Mesendoderm (in vitro differentiated cells): ENCODE results near the gene SGTB.

Experiments
- DNase-seq: peaks from one replicate; pipeline ENCODE4 v3.0.0; 2013
- H2AK5ac ChIP-seq: 2 replicates; pipeline ENCODE4 v1.6.1; 2013; ENCODE audit warnings: low read length, inconsistent platforms
- H2BK120ac ChIP-seq: 2 replicates; pipeline ENCODE4 v1.6.1; 2013; ENCODE audit warnings: low read depth, mild to moderate bottlenecking, low read length, moderate library complexity, mixed read lengths
- H2BK15ac ChIP-seq: replicated peaks from 2 replicates; pipeline ENCODE4 v1.6.1; 2013; ENCODE audit warnings: low read depth, mild to moderate bottlenecking, moderate library complexity
- H2BK5ac ChIP-seq: 2 replicates; pipeline ENCODE4 v1.6.1; 2013; ENCODE audit warnings: low read length, inconsistent platforms
- H3K18ac ChIP-seq: 2 replicates; pipeline ENCODE4 v1.6.1; 2013; ENCODE audit warnings: mild to moderate bottlenecking, low read length, mixed read lengths
- H3K23ac ChIP-seq: one replicate; pipeline ENCODE4 v1.6.1; 2013; ENCODE audit warnings: low read length
- H3K27ac ChIP-seq: 2 replicates; pipeline ENCODE4 v1.5.1; 2013; ENCODE audit warnings: low read depth, mild to moderate bottlenecking, inconsistent platforms, low read length, moderate library complexity
- H3K27me3 ChIP-seq: 2 replicates; pipeline ENCODE4 v1.6.1; 2013; ENCODE audit warnings: low read length, control low read depth, mild to moderate bottlenecking, inconsistent platforms; ENCODE audit not compliant: insufficient read depth, poor library complexity
- H3K36me3 ChIP-seq: 2 replicates; pipeline ENCODE4 v1.6.1; 2013; ENCODE audit warnings: low read length, inconsistent platforms; ENCODE audit not compliant: control insufficient read depth, insufficient read depth
- H3K4ac ChIP-seq: one replicate; pipeline ENCODE4 v1.6.1; 2013; ENCODE audit warnings: low read depth, mild to moderate bottlenecking, low read length, moderate library complexity
- H3K4me1 ChIP-seq: 2 replicates; pipeline ENCODE4 v1.6.1; 2013; ENCODE audit warnings: low read depth, low read length, inconsistent platforms; ENCODE audit not compliant: control insufficient read depth
- H3K4me2 ChIP-seq: 2 replicates; pipeline ENCODE4 v1.6.1; 2013; ENCODE audit warnings: low read length
- H3K4me3 ChIP-seq: 2 replicates; pipeline ENCODE4 v1.5.1; 2013; ENCODE audit warnings: mild to moderate bottlenecking, low read length
- H3K56ac ChIP-seq: one replicate; pipeline ENCODE4 v1.6.1; 2013; ENCODE audit warnings: low read length
- H3K79me1 ChIP-seq: 2 replicates; pipeline ENCODE4 v1.6.1; 2013; ENCODE audit warnings: low read length, inconsistent platforms
- H3K79me2 ChIP-seq: 2 replicates; pipeline ENCODE4 v1.6.1; 2013; ENCODE audit warnings: mild to moderate bottlenecking, low read length; ENCODE audit not compliant: control insufficient read depth, insufficient read depth
- H3K9ac ChIP-seq: 2 replicates; pipeline ENCODE4 v1.6.1; 2013; ENCODE audit warnings: low read length, inconsistent platforms
- H4K5ac ChIP-seq: one replicate; pipeline ENCODE4 v1.6.1; 2013; ENCODE audit warnings: low read length
- H4K8ac ChIP-seq: one replicate; pipeline ENCODE4 v1.6.1; 2013; ENCODE audit warnings: low read depth, mild to moderate bottlenecking, control low read depth, low read length, moderate library complexity
- WGBS: extraction: QIAGEN DNeasy Blood & Tissue Kit; methylation state at CpG from one replicate; pipeline ENCODE4 v1.1.7; 2013; ENCODE audit warnings: low lambda C conversion rate, missing lambda C conversion rate; ENCODE audit not compliant: insufficient coverage; ENCODE audit errors: extremely low coverage; 5-methylcytosine and 5-hydroxymethylcytosine counted together

The SGTB gene

DNA sequence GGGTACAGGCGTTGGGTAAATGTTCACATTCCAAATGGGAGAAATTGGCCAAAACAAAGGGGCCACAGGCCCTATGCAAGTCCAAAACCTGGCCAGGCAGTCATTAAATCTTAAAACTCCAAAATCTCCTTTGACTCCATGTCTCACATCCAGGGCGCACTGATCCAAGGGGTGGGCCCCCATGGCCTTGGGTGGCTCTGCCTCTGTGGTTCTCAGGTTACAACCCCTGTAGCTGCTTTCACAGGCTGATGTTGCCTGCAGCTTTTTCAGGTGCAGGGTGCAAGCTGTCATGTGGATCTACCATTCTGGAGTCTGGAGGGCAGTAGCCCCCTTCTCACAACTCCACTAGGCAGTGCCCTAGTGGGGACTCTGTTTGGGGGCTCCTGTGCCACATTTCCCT, 44.9 kb upstream of the SGTB start:
- H3K27ac ChIP-seq: no peak overlapping the region

GRCh38 chr5:65766175-65766574, 44.3 kb upstream of the SGTB start:
- Histone ChIP-seq H2AK5ac (no peak overlapping the region), H2BK15ac (no peak overlapping the region), H3K4ac (no peak overlapping the region), H3K18ac (no peak overlapping the region), H3K56ac (no peak overlapping the region), H3K36me3 (peaks cover 1% of the 10 kb centered on the region), H3K23ac (no peak overlapping the region), H3K4me2 (no peak overlapping the region), H3K79me2 (no peaks in the 10 kb centered on the region), H3K9ac (no peak overlapping the region), H3K27me3 (no peaks in the 10 kb centered on the region), H2BK5ac (no peak overlapping the region), H3K27ac (no peak overlapping the region), H4K8ac (no peak overlapping the region), H3K4me1 (no peaks in the 10 kb centered on the region), H2BK120ac (no peak overlapping the region), H4K5ac (no peak overlapping the region), H3K79me1 (no peaks in the 10 kb centered on the region), H3K4me3 (no peak overlapping the region)
- DNase-seq: peak; percentile 17
- no CpG with 5 or more reads among the region's 2 CpGs for WGBS

More for the DNA sequence above, 44.9 kb upstream of the SGTB start:
- Histone ChIP-seq H4K8ac (no peak overlapping the region), H2BK120ac (no peak overlapping the region), H3K27me3 (no peaks in the 10 kb centered on the region), H3K18ac (no peak overlapping the region), H3K79me1 (no peaks in the 10 kb centered on the region), H3K36me3 (peaks cover 1% of the 10 kb centered on the region), H2AK5ac (no peak overlapping the region), H3K23ac (no peak overlapping the region), H2BK5ac (no peak overlapping the region), H3K4me1 (no peaks in the 10 kb centered on the region), H3K4me2 (no peak overlapping the region), H4K5ac (no peak overlapping the region), H3K79me2 (no peaks in the 10 kb centered on the region), H3K4me3 (no peak overlapping the region), H3K4ac (no peak overlapping the region), H2BK15ac (no peak overlapping the region), H3K9ac (no peak overlapping the region), H3K56ac (no peak overlapping the region)
- DNase-seq: no peak
- WGBS: no CpG with 5 or more reads among the region's 2 CpGs

- Histone ChIP-seq H3K4ac (no peak overlapping the region), H2BK15ac (no peak overlapping the region), H3K79me2 (no peaks in the 10 kb centered on the region), H4K5ac (no peak overlapping the region), H3K36me3 (peaks cover 1% of the 10 kb centered on the region), H3K4me2 (no peak overlapping the region), H3K23ac (no peak overlapping the region), H2BK120ac (no peak overlapping the region), H3K18ac (no peak overlapping the region), H3K4me1 (no peaks in the 10 kb centered on the region), H4K8ac (no peak overlapping the region), H2AK5ac (no peak overlapping the region), H3K4me3 (no peak overlapping the region), H3K27ac (no peak overlapping the region), H3K79me1 (no peaks in the 10 kb centered on the region), H2BK5ac (no peak overlapping the region), H3K9ac (no peak overlapping the region), H3K27me3 (no peaks in the 10 kb centered on the region), H3K56ac (no peak overlapping the region)
- DNase-seq: no peak
- WGBS: no CpG with 5 or more reads among the region's 1 CpG
These were observed 43.7 kb upstream of the SGTB start for GRCh38 chr5:65765582-65765981.

- Histone ChIP-seq H3K36me3 (peaks cover 1% of the 10 kb centered on the region), H3K27ac (no peak overlapping the region), H3K4me2 (no peak overlapping the region), H3K79me2 (no peaks in the 10 kb centered on the region), H3K79me1 (peaks cover 2% of the 10 kb centered on the region), H2BK5ac (no peak overlapping the region), H2AK5ac (no peak overlapping the region), H3K4ac (no peak overlapping the region), H2BK15ac (no peak overlapping the region), H3K18ac (no peak overlapping the region), H2BK120ac (no peak overlapping the region), H4K8ac (no peak overlapping the region), H3K9ac (no peak overlapping the region), H3K23ac (no peak overlapping the region), H4K5ac (no peak overlapping the region), H3K56ac (no peak overlapping the region), H3K4me3 (no peak overlapping the region), H3K27me3 (no peaks in the 10 kb centered on the region), H3K4me1 (no peaks in the 10 kb centered on the region)
- no CpG with 5 or more reads among the region's 1 CpG for WGBS
- DNase-seq: no peak
These were observed 40.3 kb upstream of the SGTB start for GRCh38 chr5:65762234-65762633.

DNA sequence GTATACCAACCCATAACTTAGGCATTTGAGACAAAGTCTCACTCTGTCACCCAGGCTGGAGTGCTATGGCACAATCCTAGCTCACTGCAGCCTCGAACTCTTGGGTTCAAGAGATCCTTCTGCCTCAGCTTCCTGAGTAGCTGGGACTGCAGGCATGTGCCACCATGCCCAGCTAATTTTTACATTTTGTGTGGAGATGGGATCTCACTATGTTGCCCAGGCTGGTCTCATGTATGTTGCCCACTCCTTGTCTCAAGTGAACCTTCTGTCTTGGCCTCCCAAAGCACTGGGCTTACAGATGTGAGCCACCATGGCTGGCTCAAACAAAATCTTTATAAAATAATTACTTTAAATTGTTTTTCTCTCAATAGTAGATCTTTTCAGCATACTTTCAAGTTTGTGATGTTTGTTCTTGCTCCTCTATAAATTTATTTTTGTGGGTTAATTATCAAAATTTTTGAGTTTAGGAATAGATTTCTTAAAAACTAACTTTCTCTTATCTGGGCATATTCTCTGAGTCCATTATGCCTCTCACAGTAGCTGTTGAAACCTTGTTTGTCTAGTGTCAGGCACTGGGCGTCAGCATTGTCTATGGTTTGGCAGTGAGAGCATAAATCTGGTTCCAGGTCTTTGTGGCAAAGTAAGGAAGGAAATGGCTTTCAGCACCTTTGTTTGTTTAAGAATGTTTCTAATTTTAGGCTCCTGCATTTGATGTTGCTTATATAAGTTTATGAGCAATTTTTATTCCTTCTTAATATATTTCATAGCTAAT, 38.8 kb upstream of the SGTB start:
- no peak overlapping the region for H2AK5ac ChIP-seq
- H4K8ac ChIP-seq: no peak overlapping the region
- no peak overlapping the region for H3K18ac ChIP-seq
- H4K5ac ChIP-seq: no peak overlapping the region
- H2BK120ac ChIP-seq: no peak overlapping the region
- no peak overlapping the region for H3K4ac ChIP-seq
- no peaks in the 10 kb centered on the region for H3K36me3 ChIP-seq
- H3K4me2 ChIP-seq: no peak overlapping the region
- no peak overlapping the region for H3K56ac ChIP-seq
- no peak overlapping the region for H3K27ac ChIP-seq
- no peak overlapping the region for H3K23ac ChIP-seq
- no peaks in the 10 kb centered on the region for H3K27me3 ChIP-seq
- no peak for DNase-seq
- peaks cover 4% of the 10 kb centered on the region for H3K79me2 ChIP-seq
- H3K4me3 ChIP-seq: no peak overlapping the region
- H3K9ac ChIP-seq: no peak overlapping the region
- no peaks in the 10 kb centered on the region for H3K4me1 ChIP-seq
- no peak overlapping the region for H2BK15ac ChIP-seq
- WGBS: no CpG with 5 or more reads among the region's 2 CpGs
- peaks cover 5% of the 10 kb centered on the region for H3K79me1 ChIP-seq
- no peak overlapping the region for H2BK5ac ChIP-seq
